H1 (cell line): Measurements from ENCODE around the gene TENT5A. TPM values are rescaled to one million over a fixed set of nuclear protein-coding genes. Genes with fewer than 3 reads are reported as not detected.

Experiments used
- CTCF ChIA-PET: fragments of 300-600 bp; sonication (Branson Sonifier 250); formaldehyde crosslinking; loops from one replicate; lab custom pipeline; 2021; ENCODE audit not compliant: partially characterized antibody; lab: Charles Lee
- POLR2A ChIA-PET: fragments of 300-600 bp; sonication (Branson Sonifier 250); formaldehyde crosslinking; loops from one replicate; lab custom pipeline; 2021; ENCODE audit warnings: inconsistent platforms; ENCODE audit not compliant: partially characterized antibody; lab: Charles Lee
- DNase-seq, 2 experiments: peaks; one replicate each; pipeline versions ENCODE4 v3.0.0 to v3.0.0-alpha.2; 2010 to 2022; ENCODE audit warnings: low spot score in 2 of 2, low read depth in 1 of 2, mixed read lengths in 1 of 2
- FAIRE-seq: peaks from 2 replicates; lab custom pipeline; 2011; peaks lifted over from hg19 to GRCh38; lab: Jason Lieb, UNC
- H2AFZ ChIP-seq: 2 replicates; pipeline ENCODE4 v1.8.1; 2012; ENCODE audit warnings: low read length, inconsistent platforms
- H2AK5ac ChIP-seq: 2 replicates; pipeline ENCODE4 v1.6.1; 2013; ENCODE audit warnings: low read depth, low read length
- H2BK120ac ChIP-seq: replicated peaks from 2 replicates; pipeline ENCODE3; 2013; ENCODE audit warnings: low read depth, low read length, inconsistent platforms
- H2BK12ac ChIP-seq: 2 replicates; pipeline ENCODE4 v1.6.1; 2013; ENCODE audit warnings: low read depth, low read length
- H2BK15ac ChIP-seq: 2 replicates; pipeline ENCODE4 v1.6.1; 2013; ENCODE audit warnings: low read length
- H2BK20ac ChIP-seq: 2 replicates; pipeline ENCODE4 v1.6.1; 2013; ENCODE audit warnings: low read length
- H2BK5ac ChIP-seq: 2 replicates; pipeline ENCODE4 v1.6.1; 2013; ENCODE audit warnings: low read depth, low read length
- H3K14ac ChIP-seq: 2 replicates; pipeline ENCODE4 v1.6.1; 2013; ENCODE audit warnings: inconsistent platforms; ENCODE audit not compliant: insufficient read length
- H3K18ac ChIP-seq: 2 replicates; pipeline ENCODE4 v1.6.1; 2013; ENCODE audit warnings: low read length; ENCODE audit errors: extremely low read depth
- H3K23ac ChIP-seq: 2 replicates; pipeline ENCODE4 v1.6.1; 2013; ENCODE audit warnings: inconsistent platforms; ENCODE audit not compliant: insufficient read length
- H3K23me2 ChIP-seq: 2 replicates; pipeline ENCODE4 v1.6.1; 2013; ENCODE audit warnings: low read depth, low read length
- H3K27ac ChIP-seq: 2 replicates; pipeline ENCODE4 v1.6.1; 2011; ENCODE audit warnings: low read depth, low read length, inconsistent platforms
- H3K27me3 ChIP-seq, 4 experiments: replicated peaks in 1 of 4; 1 replicate in 1 of 4; 2 replicates in 3 of 4; pipeline versions ENCODE4 v1.6.1 to v1.8.1; 2011 to 2013; ENCODE audit warnings: low read length in 3 of 4, mild to moderate bottlenecking in 3 of 4, inconsistent platforms in 2 of 4, mixed read lengths in 2 of 4, moderate library complexity in 1 of 4; ENCODE audit not compliant: control insufficient read depth in 3 of 4, insufficient read depth in 3 of 4; ENCODE audit errors: extremely low read depth in 1 of 4
- H3K36me3 ChIP-seq, 4 experiments: 2 replicates each; pipeline versions ENCODE4 v1.6.1 to v1.8.1; 2011 to 2013; ENCODE audit warnings: mild to moderate bottlenecking in 4 of 4, low read length in 3 of 4, moderate library complexity in 2 of 4, control low read depth in 1 of 4, inconsistent platforms in 1 of 4; ENCODE audit not compliant: insufficient read depth in 4 of 4, control insufficient read depth in 2 of 4
- H3K4ac ChIP-seq: replicated peaks from 2 replicates; pipeline ENCODE3; 2013; ENCODE audit warnings: low read length, low read depth, mixed read lengths, inconsistent platforms; ENCODE audit not compliant: insufficient read length
- H3K4me1 ChIP-seq, 4 experiments: replicated peaks in 1 of 4; 1 replicate in 1 of 4; 2 replicates in 3 of 4; pipeline versions ENCODE4 v1.6.1 to v1.8.1; 2011 to 2013; ENCODE audit warnings: low read length in 3 of 4, inconsistent platforms in 2 of 4, mixed read lengths in 1 of 4; ENCODE audit not compliant: insufficient read depth in 4 of 4, control insufficient read depth in 3 of 4
- H3K4me2 ChIP-seq, 2 experiments: 2 replicates each; pipeline versions ENCODE4 v1.6.1 to v1.8.1; 2011 to 2013; ENCODE audit warnings: low read depth in 2 of 2, low read length in 2 of 2, control low read depth in 1 of 2, inconsistent platforms in 1 of 2, mild to moderate bottlenecking in 1 of 2; ENCODE audit not compliant: insufficient read depth in 1 of 2
- H3K4me3 ChIP-seq, 4 experiments: fragments of 200-600, 300-600 bp in 1 of 4; sonication (generic), shearing (Covaris generic), sonication (Bioruptor Twin) in 1 of 4; 2 replicates each; pipeline versions ENCODE4 v1.5.1 to v1.8.1; 2011 to 2016; ENCODE audit warnings: low read length in 4 of 4, low read depth in 3 of 4, control low read depth in 2 of 4, inconsistent platforms in 2 of 4, mild to moderate bottlenecking in 2 of 4, mixed read lengths in 1 of 4, moderate library complexity in 1 of 4; ENCODE audit not compliant: insufficient read depth in 2 of 4; ENCODE audit errors: extremely low read depth in 1 of 4
- H3K56ac ChIP-seq: replicated peaks from 2 replicates; pipeline ENCODE3; 2013; ENCODE audit warnings: low read depth, mild to moderate bottlenecking, mixed read lengths, low read length, inconsistent platforms; ENCODE audit not compliant: insufficient read length
- H3K79me1 ChIP-seq: 2 replicates; pipeline ENCODE4 v1.6.1; 2013; ENCODE audit warnings: low read depth, low read length, control low read depth
- H3K79me2 ChIP-seq, 2 experiments: 2 replicates each; pipeline versions ENCODE4 v1.6.1 to v1.8.1; 2012 to 2013; ENCODE audit warnings: low read length in 2 of 2, mild to moderate bottlenecking in 2 of 2, inconsistent platforms in 1 of 2; ENCODE audit not compliant: insufficient read depth in 2 of 2, control insufficient read depth in 1 of 2
- H3K9ac ChIP-seq, 4 experiments: replicated peaks in 1 of 4; 1 replicate in 1 of 4; 2 replicates in 3 of 4; pipeline versions ENCODE4 v1.6.1 to v1.8.1; 2011 to 2013; ENCODE audit warnings: low read depth in 3 of 4, low read length in 3 of 4, control low read depth in 2 of 4, mild to moderate bottlenecking in 2 of 4, moderate library complexity in 2 of 4, inconsistent platforms in 1 of 4; ENCODE audit errors: extremely low read depth in 1 of 4
- H3K9me3 ChIP-seq, 2 experiments: 2 replicates each; pipeline versions ENCODE4 v1.6.1 to v1.8.1; 2012 to 2013; ENCODE audit warnings: mild to moderate bottlenecking in 2 of 2, moderate library complexity in 2 of 2, control low read depth in 1 of 2, inconsistent platforms in 1 of 2, low read depth in 1 of 2, low read length in 1 of 2, mixed read lengths in 1 of 2; ENCODE audit not compliant: insufficient read depth in 2 of 2
- H4K20me1 ChIP-seq, 2 experiments: replicated peaks in 1 of 2; 2 replicates each; pipeline versions ENCODE3 to v1.8.1; 2011 to 2013; ENCODE audit warnings: inconsistent platforms in 2 of 2, low read length in 2 of 2, mild to moderate bottlenecking in 1 of 2; ENCODE audit not compliant: insufficient read depth in 2 of 2, control insufficient read depth in 1 of 2
- H4K5ac ChIP-seq: 2 replicates; pipeline ENCODE4 v1.6.1; 2013; ENCODE audit warnings: low read length, low read depth, mixed read lengths, inconsistent platforms; ENCODE audit not compliant: insufficient read length
- H4K8ac ChIP-seq: 2 replicates; pipeline ENCODE4 v1.8.0; 2013; ENCODE audit warnings: mild to moderate bottlenecking, moderate library complexity, low read length, inconsistent platforms; ENCODE audit not compliant: insufficient read depth; ENCODE audit errors: extremely low read depth
- H4K91ac ChIP-seq: replicated peaks from 2 replicates; pipeline ENCODE3; 2013; ENCODE audit warnings: low read length, mixed read lengths, inconsistent platforms; ENCODE audit not compliant: insufficient read length
- ATF2 ChIP-seq: IDR thresholded peaks from 2 replicates; pipeline ENCODE4 v1.6.1; 2012; ENCODE audit warnings: low read length, inconsistent platforms
- JUND ChIP-seq: IDR thresholded peaks from 2 replicates; pipeline ENCODE4 v1.6.1; 2011; ENCODE audit warnings: mild to moderate bottlenecking, improper control_type of control experiment, low read length
- RFX5 ChIP-seq: IDR thresholded peaks from 2 replicates; pipeline ENCODE4 v1.6.1; 2011; ENCODE audit warnings: low read depth, low read length, improper control_type of control experiment, borderline replicate concordance
- SIRT6 ChIP-seq: IDR thresholded peaks from one replicate; pipeline ENCODE4 v1.7.1; 2012; ENCODE audit warnings: low read length, inconsistent platforms
- WGBS, 2 experiments: shearing (Covaris generic) in 1 of 2; methylation state at CpG; one replicate each; pipeline versions ENCODE4 v1.1.6 to v1.1.7; 2013 to 2015; ENCODE audit warnings: low lambda C conversion rate in 2 of 2, mixed read lengths in 2 of 2, inconsistent platforms in 1 of 2, low coverage in 1 of 2, missing lambda C conversion rate in 1 of 2; ENCODE audit not compliant: insufficient replicate concordance in 2 of 2, insufficient coverage in 1 of 2, insufficient read length in 1 of 2; ENCODE audit errors: extremely low coverage in 1 of 2, missing lambda C conversion rate in 1 of 2; 5-methylcytosine and 5-hydroxymethylcytosine counted together
- polyA plus RNA-seq, 7 experiments: library from polyadenylated mRNA; depleted of rRNA in 3 of 7; stranded (reverse) in 5 of 7; unstranded in 2 of 7; fragments of >200 nt in 5 of 7; fragments of 200-250 nt in 2 of 7; gene quantifications; 1 replicate in 5 of 7; 2 replicates in 1 of 7; 4 replicates in 1 of 7; pipeline versions ENCODE4 v1.2.1 to v1.2.3, GENCODE V29; 2011 to 2013; ENCODE audit warnings: missing spikeins in 2 of 7, mixed read lengths in 2 of 7
- total RNA-seq: library from RNA; stranded (reverse); fragmentation: NEBNext Ultra II Directional; extraction: Animal tissue kit (Norgen Biotek cat#: 25700); gene quantifications from 2 replicates; pipeline ENCODE4 v1.2.1, GENCODE V29; 2021

TENT5A gene
- total and polyA plus RNA-seq, 2 of the 8 experiments (the other 6 are each of a cell fraction or from before 2014, with no cell fraction given) = 0.91 to 2.9 TPM

- 83% methylated on average over 1 of the region's 1 CpG; no CpG with 5 or more reads in 1 of the 2 experiments for WGBS, 2 experiments
- ChIA-PET CTCF (no interaction called here), POLR2A (no interaction called here)
- Histone ChIP-seq H3K27me3 (peaks cover 0 to 1% (median 0%) of the 10 kb centered on the region in 4 experiments; a peak in 1 of 7 replicates), H3K4me1 (peaks cover 0 to 2% (median under 1%) of the 10 kb centered on the region in 4 experiments; a peak in 4 of 7 replicates), H4K8ac (no peak overlapping the region), H2BK15ac (no peak overlapping the region), H2AFZ (no peak overlapping the region), H3K23me2 (no peaks in the 10 kb centered on the region), H3K4ac (no peak overlapping the region), H3K14ac (no peak overlapping the region), H4K20me1 (no peaks in the 10 kb centered on the region), H3K56ac (no peak overlapping the region), H3K79me2 (no peaks in the 10 kb centered on the region), H3K9me3 (no peaks in the 10 kb centered on the region), H3K4me3 (no peak overlapping the region), H3K27ac (no peak overlapping the region), H3K79me1 (no peaks in the 10 kb centered on the region), H4K5ac (no peak overlapping the region), H3K36me3 (no peaks in the 10 kb centered on the region), H2BK120ac (no peak overlapping the region), H3K4me2 (no peak overlapping the region), H3K23ac (no peak overlapping the region), H3K18ac (no peak overlapping the region), H2BK12ac (no peak overlapping the region), H2BK5ac (no peak overlapping the region), H2BK20ac (no peak overlapping the region), H3K9ac (no peak overlapping the region), H4K91ac (no peak overlapping the region), H2AK5ac (no peak overlapping the region)
- FAIRE-seq (no peak), DNase-seq (no peak)
- TF ChIP-seq SIRT6 (no peak), RFX5 (no peak), JUND (no peak), ATF2 (no peak)
Observed at GRCh38 chr6:81795890-81796289, 43.4 kb upstream of the TENT5A start.
